Muscle of back (tissue), 11 donors: ENCODE data around the gene GALNT18. TPM values are rescaled to one million over a fixed set of nuclear protein-coding genes. Genes with fewer than 3 reads are reported as not detected.

Experiments
- DNase-seq, 3 donors: peaks; one replicate each; pipeline versions ENCODE4 v3.0.0 to v3.0.0-alpha.2; 2013
- polyA plus RNA-seq, 10 donors: library from polyadenylated mRNA; unstranded; fragments of 120-200 nt; gene quantifications; one replicate each; pipeline ENCODE4 v1.2.1, GENCODE V29; 2013; ENCODE audit not compliant: insufficient read length in 10 of 10

The GALNT18 gene
- polyA plus RNA-seq, 10 donors: 8.2 to 14.0 (median 11.1) TPM

DNA sequence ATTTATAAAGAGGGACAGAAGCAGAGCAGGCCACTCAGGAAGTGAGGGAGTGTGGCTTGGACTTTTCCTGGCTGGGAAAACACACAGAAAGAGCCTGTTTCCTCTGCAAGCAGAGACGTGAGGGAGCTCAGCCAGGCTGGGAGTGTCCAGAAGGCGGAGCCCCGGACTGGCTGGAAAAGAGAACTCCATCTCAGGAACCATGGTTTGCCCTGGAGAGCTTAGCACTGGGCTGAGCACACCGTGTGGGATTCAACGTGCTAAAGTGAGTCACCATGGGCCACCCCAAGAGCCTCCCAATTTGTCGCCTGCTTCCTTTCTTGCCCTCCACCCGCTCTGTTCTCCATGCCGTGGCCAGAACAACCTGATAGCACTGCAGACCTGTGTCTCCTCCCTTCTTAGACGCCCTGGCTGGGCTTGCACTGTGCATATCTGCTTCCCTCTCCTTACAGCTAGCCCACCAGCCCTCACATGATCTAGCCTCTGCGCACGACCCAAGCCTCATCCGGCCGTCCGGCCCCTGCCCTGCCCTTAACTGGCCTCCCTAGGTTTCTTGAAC lies 51.8 kb downstream of the GALNT18 start:
- DNase-seq: peak; percentile 17 to 87 (median 79)

DNA sequence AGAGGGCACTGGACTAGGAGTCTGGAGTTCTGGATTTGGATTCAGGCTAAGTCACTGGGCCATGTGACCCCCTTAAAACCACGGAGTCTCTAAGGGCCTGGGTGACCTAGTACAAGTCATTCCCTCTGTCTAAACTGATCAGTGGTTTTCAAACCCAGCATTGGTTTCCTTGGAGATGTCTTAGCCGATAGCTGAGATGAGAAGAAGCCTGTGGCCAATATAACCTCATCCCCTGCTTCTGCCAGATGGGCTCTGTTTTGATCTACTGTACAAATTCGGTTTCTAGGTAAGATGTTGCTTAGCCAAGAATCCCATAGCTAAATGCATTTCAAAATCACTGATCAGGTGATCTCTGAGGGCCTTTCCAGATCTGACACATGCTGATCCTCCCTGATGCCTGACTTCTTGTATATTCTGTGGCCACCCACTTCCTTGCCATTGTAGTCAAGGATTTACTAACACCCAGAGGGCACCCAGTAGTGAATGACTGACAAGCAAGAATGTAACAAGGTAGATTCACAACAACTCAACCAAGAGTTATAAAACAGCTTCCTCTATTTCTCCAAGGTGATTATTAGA lies 53.1 kb downstream of the GALNT18 start:
- no peak for DNase-seq

DNA sequence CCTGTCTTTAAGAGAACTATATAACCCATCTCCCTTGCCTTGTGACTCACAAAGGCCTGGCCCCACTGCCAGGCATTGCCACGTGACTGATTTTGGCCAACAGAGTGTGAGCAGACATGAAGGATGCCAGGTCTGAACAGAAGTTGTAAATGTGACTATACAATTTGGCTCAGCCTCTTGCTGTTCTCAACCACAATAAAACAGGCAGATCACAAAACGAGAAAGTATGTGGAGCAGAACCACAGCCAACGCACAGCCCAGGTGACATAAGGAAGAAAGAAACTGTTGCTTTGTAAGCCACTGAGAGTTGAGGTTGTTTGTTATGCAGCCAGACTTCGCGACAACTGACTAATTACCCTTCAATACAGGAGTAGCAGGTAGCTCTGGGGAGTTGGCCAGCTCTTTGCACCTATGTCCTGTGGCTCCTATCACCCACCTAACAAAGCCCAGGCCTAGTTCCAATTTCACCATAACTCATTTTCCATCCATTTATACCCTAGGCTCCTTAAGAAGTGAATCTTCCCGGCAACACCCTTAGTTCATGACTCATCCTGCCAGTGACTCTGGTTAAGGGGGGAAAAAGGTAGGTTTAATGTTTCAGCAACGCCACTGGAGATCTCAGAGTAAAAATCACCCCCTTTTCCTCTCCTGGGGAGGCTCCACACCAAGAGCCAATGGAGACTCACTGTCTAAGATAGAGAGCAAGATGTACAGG lies 53.7 kb downstream of the GALNT18 start:
- DNase-seq: peak in 1 of 3 donors; percentile 29

DNA sequence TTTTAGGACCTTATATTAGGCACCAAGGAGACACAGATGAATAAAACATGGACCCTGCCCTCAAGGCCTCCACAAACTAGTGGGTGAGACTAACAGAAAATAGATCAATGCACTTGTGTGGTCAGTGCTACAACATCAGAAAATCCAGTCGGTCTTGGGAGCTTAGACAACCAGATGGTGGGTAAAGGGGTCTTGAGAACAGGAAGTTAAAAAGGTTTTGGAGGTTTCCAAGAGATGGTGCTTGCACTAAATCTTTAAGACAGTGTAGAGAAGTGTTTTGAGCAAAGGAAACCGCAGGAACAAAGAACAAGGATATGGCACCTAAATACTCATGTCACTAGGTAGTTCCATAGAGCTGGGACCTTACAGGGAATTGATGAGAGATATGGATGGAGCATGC lies 56.2 kb downstream of the GALNT18 start:
- DNase-seq: no peak

DNA sequence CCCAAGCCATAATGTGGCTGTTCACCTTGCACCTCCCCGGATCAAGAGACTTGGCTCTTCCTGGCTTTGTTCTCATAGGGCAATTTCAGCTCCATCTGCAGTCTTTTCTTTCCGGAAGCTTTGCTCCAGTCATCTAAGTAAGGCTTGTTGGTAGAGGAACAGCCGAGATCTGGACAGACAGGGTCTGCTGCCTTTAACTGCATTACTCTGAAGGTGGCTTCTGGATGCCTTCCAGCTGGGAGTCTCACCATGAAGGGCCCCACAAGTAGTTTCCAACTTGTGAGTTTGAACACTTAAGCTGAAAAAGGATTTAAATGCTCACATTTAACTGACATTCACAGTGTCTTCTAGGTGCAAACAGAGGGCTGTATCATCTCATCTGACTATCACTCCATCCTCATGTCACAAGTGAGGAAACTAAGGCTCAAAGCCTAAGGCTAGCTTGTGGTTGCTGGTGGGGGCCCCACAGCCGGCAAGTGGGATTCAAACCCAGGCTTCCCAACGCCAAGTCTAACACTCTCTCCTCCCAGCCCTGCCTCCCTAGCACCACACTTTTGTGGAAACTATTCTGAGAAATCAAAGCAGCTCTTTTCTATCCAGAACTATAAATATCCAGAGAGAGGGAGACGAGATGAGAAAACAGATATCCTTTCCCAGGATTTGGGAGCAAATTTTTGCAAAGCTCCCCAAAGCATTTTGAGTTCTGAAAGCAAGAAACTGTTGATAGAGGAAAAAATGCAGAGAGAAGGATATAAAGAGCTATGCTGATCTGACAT lies 58.4 kb downstream of the GALNT18 start:
- DNase-seq: no peak

DNA sequence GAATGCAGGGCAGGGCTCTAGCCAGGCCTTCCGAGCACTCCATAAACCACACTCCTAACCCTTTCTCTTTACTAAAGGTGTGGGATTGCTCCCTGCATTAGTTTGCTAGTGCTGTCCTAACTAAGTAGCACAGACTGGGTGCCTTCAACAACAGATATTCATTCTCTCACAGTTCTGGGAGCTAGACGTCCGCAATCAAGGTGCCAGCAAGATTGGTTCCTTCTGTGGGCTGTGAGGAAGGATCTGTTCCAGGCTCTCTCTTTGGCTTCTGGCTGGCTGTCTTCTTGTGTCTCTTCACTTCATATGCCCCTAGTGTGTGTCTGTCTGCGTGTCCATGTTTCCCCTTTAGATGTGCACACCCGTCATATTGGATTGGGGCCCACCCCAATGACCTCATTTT lies 59.8 kb downstream of the GALNT18 start:
- no peak for DNase-seq

DNA sequence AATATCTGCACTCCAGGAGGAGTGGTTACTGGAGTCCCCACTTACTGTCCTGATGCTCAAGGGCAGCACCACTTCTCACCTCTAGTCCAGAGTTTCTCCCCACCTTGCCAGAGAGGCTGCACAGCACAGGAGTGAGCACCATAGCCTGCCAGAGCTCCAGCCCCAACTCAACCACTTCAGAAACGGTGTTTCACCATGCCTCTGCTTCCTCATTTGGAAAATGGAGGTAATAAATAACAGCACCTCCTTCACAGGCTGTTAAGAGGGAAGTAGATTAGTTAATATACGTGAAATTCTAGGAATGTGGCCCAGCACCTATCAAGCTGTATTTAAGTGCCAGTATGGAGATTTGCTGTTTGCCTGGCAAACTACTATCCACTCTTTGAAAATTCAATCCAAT lies 63.0 kb downstream of the GALNT18 start:
- no peak for DNase-seq

DNA sequence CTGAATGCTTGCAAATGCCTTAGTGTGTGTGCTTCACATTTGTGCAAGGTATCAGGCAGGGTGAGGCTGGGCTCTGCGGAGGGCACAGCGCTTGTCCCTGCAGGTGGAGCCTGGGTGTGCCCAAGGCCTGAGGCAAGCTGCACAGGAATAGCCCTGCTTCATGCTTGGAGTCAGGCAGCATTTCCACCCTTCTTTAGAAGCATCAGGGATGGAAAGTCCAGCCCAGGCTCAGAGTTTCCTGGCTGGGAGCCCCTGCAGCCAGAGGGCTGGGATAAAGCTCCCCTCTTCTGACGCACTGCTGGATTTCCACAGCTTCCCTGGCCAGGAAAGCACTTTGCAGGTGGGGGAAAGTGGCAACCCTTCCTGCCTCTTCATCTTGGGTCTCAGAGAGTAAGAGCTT lies 63.4 kb downstream of the GALNT18 start:
- peak in 2 of 3 donors; percentile 75 to 84 for DNase-seq

DNA sequence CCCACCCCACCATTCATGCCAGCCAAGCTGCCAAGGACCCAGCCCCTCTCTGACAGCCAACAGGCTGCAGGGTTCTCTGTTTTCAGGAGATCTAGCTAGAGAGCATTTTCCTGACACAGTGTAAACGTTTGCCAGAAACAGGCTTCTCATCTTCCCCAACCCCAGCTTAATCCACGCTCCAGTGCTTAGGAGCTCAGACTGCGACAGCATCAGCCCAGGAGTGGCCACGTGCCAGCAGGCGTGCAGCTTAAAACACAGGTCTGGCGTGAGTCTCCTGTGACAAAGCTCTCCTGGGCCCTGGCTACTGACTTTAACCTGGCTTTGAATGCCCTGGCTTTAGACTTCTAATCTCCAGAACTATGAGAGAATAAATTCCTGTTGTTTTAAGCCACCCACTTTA lies 66.6 kb downstream of the GALNT18 start:
- peak in 2 of 3 donors; percentile 61 to 69 for DNase-seq

DNA sequence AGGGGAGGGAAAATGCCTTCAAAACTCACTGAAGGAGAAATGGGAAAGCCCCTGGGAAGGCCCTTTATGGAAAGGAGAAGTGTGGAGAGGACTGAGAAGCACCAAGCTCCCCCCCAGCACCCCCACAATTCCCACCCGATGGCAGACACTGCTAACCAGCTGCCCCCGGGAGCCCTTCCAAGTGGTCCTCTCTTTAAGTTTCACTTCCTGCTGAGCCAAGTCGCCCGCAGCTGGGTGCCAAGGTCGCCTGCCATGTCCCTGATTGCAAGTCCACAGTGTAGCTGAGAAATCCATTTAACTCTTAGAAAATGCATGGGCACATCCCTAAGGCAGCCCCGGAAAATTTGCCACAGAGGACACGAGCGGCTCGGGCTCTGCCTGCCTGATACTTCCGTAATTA lies 68.2 kb downstream of the GALNT18 start:
- no peak for DNase-seq

DNA sequence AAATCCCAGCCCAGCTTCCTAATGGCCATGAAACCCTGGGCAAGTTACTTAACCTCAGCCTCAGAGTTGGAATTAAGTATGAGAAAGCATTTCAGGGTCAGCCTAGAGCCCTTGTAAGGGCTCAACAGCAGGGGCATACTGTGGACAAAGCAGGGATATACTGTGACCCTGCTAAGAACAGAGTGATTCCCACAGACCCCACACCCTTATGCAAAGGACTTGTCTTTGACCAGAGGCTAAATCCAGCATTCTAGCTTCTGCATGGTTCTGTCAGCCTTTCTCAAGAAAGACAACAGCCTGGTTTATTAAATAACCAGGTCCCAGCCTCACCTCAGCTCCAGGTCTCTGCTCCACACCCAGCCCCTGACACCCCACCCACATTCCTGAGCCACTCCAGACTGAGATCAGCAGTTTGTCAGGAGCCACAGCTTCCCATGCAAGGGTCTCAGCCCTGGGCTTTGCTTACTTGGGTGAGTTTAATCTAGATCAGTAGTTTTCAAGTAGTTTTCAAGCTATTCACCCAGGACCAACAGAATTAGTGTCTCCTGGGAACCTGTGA lies 69.2 kb downstream of the GALNT18 start:
- no peak for DNase-seq

DNA sequence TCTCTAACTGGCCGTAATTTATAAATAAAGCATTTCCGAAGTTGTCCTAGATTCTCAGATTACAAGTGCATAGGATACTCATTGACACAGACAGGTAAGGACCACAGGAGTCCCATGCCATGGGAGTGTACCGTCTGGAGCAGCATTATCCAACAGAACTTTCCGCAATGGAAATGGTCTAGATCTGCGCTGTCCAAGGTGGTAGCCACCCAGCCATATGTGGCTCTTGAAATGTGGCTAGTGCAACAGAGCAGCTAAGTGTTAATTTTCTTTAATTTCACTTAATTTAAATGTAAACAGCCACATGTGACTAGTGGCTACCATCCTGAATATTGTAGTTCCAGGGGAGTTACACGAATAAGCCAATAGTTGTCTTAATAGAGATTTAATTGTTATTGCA lies 71.3 kb downstream of the GALNT18 start:
- DNase-seq: no peak

DNA sequence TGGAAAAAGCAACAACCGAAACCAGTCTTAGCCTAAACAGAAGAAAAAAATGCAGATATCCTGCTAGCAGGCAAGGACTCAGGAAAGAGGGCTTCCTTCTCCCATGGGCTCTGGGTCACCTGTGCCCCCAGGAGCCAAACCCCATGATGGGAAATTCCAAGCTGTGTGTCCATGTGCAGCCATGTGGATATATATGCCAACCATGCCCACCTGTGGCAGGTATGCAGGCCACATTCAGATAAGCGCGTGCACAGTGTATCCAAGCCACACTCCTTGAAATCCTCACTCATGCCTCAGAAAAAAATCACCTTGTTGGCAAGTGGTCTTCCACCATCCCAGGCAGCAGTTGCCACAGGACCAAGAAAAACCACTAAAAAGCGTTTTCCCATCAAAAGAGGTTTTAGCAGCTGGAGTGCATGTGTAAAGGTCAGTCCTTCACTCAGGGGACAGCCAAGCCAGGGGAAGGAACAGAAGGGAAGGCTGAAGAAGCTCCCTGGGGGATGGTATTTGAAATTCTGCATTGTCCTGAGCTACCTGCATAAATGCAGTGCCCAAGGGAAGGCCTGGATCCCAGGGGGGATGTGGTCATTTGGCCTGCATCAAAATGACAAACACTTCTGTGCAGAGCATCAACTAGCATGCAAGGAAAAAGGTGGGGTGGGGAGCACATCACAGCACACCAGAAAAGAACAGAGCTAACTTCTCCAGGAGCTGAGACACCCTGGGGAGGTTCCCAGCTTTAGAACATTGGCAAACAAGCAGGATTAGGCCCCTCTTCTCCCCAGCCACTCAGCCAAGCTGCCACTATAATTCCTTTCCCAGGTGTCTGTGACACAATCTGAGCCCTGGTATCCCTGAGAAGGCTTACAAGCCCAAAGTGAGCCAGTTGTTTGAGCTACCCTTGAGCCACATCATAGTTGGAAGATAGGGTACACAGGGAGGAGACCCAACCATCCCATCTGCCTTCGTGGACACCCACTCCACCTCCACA lies 76.2 kb downstream of the GALNT18 start:
- no peak for DNase-seq

DNA sequence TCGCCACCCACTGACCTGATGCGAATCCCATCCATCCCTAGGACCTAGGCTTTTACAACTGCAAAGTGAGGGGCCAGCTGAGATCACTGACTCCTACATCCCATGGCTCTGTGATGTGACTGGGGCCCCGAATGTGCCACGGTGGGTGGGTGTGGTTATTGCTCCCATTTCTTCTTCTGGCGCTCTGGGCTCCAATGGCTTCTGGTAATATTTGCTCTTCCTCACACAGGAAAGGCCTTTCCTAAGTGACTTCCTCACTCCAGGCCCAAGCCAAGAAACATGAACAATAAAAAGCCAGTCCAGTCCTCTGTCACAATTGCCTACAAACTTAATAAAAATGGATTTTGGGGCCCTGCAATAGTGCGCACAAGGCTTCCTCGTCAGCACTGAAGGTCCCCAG lies 78.1 kb downstream of the GALNT18 start:
- DNase-seq: no peak

DNA sequence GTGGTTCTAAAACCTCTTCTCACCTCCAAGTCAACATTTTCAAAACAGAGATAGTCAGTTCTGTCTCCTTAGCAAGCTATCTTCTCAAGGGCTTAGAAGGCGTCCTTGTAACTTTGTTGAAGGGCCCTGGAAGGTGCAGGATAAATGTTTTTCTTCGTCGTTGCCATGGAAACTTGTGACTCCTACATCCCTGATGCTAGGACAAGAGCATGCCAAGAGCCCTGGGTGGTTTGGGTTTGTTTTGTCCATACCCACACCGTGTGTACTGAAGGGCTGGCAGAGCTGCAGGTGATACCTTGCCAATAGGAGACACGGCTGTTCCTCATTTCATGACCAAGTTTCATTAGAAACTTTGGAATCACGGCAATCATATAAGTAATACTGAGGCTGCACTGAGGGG lies 81.6 kb downstream of the GALNT18 start:
- no peak for DNase-seq

DNA sequence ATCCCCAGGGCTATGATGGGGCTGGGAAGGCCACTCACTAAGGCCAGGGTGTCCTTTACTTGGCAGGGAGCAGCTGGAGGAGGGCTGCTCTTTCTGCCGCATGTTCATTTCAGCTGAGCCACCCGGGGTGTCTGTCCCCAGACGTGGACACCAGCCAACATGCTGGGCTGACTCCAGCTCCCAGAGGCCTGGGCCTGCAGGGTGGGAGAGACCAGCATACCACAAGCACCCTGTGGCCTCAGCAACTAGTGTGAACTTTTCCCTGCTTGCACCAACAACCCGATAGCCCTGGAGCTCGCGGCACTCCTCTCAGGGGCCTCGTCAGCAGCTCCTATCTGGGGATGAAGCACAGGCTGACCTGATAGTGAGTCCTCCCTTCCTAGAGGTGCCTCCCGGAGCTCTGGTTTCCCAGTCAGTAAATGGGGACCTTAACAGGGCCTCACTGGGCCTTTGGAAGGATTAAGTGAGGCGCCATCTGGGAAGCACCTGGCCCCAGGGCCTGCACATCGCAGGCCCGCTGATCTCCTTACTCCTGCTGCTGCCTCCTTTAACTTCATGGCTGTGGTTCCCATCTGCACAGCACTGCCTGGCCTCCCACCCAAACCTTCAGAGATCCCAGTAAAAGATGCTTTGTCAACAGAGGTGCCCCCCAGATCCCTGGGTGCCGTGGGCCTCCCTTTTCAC lies 83.4 kb downstream of the GALNT18 start:
- peak; percentile 30 to 44 (median 40) for DNase-seq

DNA sequence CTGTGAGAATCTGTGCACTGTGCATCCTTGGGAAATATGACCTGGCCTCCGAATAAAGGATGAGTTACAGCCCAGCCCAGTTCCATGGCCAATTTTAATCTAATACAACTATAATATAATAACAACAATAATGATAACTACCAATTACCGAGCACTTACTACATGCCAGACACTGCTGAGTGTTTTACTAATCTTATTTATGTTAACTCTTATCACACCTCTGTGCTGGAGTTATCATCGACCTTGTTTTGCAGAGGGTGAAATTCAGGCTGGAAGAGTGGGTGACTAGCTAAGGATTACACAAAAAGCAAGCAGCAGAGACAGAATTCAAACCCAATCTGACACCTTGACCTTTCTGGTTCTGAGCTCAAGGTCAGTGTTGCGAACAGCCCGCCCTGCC lies 83.9 kb downstream of the GALNT18 start:
- no peak for DNase-seq

DNA sequence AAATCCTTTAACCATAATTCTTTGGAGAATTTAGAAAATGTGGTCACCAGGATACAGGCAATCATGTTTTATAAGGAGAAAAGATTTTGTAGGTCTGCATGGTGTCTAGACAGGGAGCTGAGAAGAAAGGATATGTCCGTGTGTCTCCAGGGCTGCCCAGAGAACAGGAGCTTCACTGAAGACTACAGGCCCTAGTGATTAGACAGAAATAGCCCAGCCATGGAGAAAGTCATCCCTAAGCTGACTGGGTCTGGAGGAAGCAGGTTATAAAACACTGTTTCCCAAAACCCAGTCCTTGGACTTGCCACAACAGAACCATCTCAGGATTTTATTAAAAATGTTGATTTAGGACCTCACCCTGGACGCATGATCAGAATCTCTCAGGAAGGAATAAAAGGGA lies 84.4 kb downstream of the GALNT18 start:
- DNase-seq: no peak

DNA sequence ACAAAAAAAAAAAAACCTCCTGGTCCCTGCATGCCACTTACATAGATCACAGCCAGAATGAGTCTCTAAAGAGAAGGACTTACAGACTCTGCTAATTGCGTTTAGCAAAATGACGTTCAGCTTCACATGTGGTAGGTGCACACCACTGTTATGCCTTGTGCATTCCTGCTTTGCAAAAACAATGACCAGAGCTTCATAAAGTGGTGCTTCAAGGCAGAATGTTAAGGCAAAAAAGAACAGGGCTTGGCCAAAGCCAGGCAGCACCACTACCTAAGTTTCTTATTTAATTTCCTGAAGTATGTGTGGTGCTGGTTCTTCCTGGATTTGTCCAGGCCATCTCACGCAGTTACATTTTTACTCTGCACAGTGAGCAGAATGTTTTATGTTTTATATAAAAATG lies 85.2 kb downstream of the GALNT18 start:
- no peak for DNase-seq

DNA sequence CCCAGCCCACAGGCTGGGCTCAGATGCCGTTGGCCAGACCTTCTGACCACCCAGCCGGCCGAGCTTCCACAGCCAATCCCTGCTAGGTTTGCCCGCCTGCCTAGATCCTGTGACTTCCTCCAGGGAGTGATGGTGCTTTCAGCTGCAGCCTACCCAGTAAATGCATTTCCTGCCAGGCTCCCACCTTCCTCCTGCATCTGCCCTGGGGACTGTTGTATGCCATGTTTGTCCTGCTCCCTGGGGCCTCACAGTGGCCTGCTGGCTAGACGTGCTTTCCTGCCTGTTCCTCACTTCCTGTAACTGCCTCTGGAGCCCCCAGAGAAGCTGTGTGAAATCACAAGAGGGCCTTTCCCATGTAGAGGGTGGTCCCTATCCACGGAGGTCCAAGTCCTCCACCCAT lies 86.2 kb downstream of the GALNT18 start:
- DNase-seq: peak in 1 of 3 donors; percentile 34

DNA sequence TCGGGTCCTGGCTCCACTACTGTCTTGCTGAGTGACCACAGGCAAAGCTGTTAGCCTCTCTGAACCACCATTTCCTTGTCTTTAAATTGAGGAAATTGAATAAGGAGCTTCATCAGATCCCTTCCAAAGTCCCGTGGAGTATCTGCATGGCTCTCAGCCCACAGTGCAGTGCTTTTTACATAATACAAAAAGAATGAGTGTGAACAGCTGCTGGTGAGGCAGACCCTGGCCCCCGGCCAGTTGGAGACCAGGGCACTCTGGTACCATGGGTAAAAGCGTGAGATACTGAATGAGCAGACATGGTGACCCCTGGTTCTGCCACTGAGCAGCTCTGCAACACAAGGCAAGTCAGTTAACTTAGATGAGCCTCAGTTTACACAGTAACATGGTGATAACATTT lies 86.8 kb downstream of the GALNT18 start:
- DNase-seq: peak; percentile 57 to 74 (median 62)
